Fibroblast of upper back skin (primary cell): Measurements from ENCODE around the gene TWF1.
"Not testable (repeated sequence)": the region's sequence is repeated elsewhere in the genome, so short reads cannot be mapped to it uniquely, and the experiment has no call there.

Experiments used
- DNase-seq: peaks from one replicate; pipeline ENCODE4 v3.0.0-alpha.2; 2013

Gene TWF1

DNA sequence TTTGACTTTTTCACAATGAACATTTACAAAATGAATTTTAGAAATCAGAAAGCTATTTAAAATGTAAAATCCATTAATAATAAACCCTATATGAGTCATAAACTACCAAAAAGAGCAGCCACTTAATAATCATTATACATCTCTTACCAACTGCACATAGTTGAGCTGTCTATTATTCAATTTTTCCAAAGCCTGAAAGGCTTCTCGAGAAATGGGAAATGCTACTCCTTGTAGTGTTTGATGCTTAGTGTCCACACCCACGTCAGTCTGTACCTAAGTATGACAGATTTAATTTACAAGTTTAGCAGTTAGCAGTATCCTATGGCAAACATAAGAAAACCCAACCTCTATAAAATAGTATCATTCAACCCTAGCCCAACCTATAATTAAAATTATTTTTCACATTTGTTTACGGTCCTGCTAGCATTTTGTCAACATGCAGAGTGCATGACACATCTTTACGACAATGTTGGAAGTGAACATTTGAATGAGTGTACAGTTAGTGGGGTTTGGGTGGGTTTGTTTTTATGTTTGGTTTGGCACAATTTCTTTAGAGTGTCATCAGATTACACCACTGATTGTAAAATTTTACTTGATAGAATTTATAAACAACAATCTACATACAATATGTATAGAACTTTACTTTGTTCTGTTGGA lies 8.4 kb downstream of the TWF1 start:
- no peak for DNase-seq

DNA sequence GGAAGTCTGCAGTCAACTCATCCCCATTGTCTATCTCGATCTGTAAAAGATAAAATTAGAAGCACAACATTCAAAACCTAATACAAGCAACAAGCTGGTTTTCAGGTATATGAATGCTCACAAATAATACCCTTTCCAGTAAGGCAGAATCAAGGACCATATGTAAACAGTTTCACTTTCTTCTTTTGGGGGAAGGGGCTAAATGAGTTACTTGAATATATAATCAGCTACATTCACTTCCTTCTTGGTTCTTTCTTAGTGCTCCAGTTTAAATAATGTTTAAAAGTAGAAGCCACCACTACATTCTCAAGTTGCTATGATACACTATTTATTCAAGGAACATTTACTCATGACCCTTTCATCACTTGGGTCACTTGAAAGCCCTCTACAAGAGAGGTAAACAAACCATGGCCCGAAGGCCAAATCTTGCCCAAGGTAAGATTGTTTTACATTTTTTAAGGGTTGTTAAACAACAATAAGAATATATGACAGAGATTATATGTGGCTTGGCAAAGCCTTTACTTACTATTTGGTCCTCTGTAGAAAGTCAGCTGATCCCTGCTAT lies 10.3 kb downstream of the TWF1 start:
- DNase-seq, result no peak

DNA sequence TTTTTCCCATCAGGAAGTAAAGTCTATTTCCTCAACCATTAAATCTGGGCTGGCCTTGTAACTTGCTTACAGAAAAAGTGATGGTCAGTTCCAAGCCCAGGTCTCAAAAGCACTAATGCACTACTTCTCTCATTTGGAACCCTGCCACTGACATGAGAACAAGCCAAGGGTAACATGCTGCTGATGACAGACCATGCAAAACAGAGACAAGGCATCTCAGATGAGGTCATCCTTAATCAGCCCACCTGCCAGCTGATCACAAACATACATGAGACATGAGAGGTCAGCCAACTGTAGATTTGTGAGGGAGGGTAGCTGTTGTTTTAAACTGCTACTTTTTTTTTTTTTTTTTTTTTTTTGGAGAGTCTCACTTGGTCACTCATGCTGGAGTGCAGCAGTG lies 16.2 kb downstream of the TWF1 start:
- peak; percentile 76 for DNase-seq

DNA sequence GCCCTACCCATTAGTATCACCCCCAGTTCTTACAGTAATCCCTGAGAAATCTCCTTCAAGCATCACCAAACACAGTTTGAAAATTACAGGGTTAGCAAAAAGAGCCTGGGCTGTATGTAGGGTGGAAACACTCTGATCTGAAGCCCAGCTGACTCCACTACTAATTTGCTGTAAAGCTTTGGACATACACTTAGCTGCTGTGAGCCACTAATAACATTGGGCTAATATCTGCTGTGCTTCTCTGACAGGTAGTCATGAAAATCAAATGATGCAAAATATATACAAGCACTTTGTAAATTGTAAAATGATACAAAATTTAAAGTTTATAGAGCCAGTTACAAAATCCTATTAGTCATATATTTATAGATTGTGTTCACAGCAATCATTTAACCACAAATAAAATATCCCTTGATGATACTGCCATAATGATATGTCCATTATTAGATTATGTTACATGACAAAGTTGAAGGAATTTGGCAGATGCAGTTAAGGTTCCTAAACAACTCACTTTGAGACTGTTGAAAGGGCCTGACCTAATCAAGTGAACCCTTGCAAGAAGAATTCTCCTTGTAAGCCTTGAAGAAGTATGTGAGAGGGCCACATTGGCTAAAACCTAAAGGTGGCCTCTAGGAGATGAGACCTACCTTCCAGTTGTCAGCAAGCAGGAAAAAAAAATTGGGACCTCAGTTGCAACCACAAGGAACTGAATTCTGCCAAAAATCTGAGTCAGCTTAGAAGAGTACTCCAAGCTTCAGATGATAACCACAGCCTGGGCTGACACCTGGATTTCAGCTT lies 19.0 kb downstream of the TWF1 start:
- peak; percentile 41 for DNase-seq

DNA sequence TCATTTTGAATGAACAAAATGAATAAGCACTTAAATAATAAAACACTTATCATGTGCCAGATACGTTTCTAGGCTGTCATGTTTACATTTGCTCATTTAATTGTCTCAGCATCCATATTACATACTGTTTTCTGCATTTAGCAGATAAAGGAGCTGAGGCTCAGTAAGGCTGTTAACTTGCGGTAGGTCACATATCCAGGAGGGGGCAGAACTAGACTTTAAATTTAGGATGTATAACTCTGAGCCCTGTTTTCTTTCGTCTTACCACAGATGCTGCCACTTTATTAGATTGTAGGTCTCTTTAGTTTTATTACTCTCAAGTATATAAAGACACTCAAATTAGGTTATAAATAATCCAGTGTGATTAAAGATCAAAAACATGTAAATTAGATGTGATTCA lies 29.6 kb downstream of the TWF1 start:
- peak; percentile 28 for DNase-seq

DNA sequence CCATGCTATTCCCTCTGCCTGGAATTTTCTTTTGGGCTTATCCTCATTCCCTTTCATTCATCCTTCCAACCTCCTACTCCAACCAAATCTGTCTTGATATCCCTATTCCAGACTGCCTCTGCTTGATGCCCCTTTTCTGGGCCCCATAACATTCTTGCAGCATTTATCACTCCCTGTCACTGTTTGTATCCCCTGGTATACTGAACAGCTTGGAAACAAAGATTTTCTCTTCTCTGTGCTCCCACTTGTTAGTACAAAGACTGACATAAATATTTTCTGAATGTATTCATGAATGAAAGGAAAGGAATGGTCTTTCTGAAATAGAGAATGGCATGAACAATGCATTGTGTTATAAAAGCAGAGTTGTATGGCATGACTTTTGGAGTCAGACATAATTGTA lies 39.8 kb downstream of the TWF1 start:
- peak; percentile 33 for DNase-seq

DNA sequence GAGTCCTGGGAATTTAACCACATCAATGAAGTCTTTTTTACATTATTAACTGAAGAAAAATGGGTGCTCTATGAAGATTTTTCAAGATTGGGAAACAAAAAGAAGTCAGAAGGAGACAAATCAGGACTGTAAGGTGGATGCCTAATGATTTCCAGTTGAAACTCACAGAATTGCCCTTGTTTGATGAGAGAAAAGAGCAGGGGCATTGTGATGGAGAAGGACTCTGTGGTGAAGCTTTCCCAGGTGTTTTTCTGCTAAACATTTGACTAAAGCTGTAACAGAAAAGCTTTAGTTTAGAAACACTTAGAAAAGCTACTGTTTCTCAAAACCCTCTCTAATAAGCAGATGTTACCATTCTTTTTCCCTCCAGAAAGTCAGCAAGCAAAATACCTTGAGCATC lies 41.6 kb downstream of the TWF1 start:
- no peak for DNase-seq

DNA sequence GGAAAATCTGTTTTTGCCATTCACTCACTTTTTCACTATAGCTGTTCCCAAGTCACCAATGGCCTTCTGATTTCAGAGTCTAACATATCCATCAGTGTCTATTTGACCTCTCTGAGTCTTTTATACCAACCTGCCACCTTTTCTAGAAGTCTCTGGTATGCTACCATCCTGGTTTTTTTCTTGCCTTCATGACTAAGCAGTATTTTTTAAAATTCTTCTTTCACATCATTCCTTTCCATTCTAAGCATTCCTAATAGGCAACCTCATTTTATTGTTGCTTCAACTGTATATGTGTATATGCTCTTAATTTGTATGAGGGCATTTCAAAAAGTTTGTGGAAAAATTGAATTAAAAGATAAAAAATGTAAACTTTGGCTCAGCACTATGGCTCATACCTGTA lies 42.3 kb downstream of the TWF1 start:
- DNase-seq, result no peak

DNA sequence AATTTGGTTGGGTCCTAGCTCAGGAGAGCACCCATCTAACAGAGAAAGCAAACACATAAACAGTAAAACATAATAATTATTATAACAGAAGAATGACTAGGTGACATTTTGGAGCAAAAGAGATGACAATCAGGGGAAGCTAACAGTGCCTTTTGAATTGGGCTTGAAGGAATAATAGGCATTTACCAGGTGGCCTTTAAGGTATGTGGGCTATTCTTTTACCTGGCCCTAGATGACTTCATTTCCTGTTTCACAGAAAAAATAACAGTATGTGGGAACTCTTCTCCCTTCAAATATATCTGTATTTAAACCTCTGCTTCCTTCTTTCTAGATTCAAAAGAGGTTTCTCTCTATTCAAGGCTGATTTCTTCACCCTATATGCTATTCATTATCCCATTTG lies 43.5 kb downstream of the TWF1 start:
- DNase-seq, result no peak

DNA sequence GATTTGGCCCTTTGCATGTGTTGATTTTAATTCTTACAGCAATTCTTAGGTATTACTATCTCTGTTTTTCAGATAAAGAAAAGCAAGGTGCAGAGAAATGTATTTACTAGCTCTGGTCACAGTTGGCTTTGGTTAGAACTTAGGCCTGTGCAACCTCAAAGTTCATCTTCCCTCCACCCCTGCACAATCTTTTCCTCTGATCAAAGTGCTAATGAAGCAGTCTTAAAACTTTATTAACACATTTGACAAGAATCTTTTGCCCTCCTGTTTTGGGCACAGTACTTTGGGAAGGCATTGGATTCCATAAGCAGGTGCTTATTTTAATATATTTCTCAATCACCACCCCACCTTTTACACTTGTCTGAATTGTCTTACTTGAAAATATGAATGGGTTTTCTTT lies 44.6 kb downstream of the TWF1 start:
- DNase-seq, result no peak

DNA sequence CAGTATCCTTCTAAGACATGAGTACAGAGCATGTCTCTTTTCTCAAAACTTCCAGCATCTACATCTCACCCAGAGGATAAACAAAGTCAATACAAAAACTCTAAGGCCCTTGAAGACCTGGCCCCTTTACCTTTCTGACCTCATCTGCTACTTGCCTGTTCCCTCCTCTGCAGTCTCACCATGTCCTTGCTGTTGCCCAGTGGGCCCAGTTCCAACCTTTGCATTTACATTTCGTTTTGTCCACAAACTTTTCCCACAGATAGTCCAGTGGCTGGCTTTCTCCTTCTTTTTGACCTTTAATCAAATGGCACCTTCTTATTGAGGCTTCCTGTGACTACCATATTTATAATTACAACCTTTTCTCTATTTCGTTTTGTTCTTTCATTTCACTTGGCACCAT lies 45.7 kb downstream of the TWF1 start:
- DNase-seq, result no peak

DNA sequence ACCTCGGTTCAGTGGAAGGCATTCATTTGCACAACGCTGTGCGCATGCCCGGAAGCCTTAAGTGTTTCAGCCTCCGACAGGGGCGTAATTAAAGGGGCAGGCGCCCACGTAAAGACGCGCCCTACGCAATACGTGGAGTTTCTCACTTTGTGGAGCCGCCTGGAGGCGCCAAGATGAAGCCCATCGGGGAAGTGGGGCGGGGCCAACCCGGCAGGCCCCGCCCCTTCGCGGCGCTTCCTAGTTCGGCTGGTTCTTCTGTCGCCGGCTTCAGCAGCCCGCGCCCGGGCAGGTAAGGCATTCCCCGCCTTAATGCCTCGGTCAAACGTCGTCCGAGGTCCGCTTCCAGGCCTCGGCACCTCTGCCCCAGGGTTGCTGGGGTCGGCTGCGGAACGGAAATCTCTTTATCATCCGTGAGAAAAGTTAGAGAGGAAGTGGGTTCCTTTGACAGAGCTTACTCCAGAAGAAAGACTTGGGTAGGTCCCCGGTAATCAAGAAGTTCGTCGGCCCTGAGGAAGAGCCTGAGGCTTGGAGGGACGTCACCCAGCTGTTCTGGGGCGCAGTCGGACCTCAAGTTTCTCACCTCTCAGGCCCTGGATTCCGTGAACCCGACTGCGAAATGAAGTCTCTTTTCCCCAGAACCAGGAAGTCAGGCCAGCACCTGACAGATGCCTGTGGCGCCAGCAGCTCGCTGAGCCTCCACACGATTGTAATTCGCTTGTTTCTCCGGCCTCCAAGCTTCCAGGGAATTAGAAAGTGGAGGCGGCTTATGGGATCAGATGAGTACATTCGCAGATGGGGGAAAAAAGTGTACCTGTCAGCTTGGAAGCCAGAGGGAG lies 47.2 kb downstream of the TWF1 start, which contains the start of the genes IRAK4 and PUS7L:
TSS of gene IRAK4 (plus strand) at position 224 of the 836 bp plus-strand sequence. CDS start 9,161 bp downstream, outside the sequence.
TSS of gene PUS7L (minus strand) at position 63 of the 836 bp plus-strand sequence. CDS start 3,545 bp downstream, outside the sequence.
- DNase-seq, result peak; percentile 97

DNA sequence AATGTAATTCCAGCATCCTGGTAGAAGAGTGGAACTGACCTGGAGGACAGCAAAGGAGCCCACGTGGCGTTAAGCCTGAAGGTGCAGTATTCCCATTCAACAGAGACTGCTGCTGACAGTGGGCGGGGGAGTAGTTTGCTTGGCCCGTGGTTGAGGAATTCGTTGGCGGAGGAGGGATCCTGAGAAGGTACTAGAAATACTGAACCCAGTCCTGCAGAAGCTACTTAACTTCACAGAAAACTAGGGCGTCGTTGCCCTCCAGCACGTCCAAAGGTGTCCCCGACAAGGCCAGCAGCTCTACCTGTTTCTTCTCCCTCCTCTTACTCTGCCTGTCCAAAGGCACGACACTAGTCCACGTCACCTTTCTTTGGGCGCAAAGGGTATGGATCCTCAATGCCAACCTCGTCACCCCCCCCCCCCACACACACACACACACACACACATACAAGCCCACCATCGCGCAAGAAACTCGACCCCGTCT lies 47.8 kb downstream of the TWF1 start:
- peak; percentile 19 for DNase-seq

DNA sequence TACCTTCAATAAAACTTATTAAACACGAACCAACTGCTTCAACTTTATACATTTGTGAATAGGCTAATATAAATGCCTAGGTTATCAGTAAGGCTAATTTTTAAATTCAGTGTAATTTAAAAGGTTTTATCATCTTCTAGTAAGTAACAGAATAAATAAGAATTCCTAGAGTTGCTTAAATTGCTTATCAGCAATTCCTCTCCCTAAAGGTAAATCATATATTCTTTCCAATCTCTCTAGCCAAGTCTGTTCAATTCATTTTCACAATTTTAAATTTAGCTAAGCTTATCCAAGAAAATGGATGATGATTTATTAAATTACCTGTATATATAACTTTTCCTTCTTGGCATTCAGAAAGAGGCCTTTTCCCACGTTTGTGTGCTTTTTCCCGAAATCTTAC lies 52.1 kb downstream of the TWF1 start:
- DNase-seq, result no peak

DNA sequence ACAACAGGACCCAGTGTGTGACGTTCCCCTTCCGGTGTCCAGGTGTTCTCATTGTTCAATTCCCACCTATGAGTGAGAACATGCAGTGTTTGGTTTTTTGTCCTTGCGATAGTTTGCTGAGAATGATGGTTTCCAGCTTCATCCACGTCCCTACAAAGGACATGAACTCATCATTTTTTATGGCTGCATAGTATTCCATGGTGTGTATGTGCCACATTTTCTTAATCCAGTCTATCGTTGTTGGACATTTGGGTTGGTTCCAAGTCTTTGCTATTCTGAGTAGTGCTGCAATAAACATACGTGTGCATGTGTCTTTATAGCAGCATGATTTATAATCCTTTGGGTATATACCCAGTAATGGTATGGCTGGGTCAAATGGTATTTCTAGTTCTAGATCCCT lies 54.8 kb downstream of the TWF1 start:
- not testable (repeated sequence) for DNase-seq

DNA sequence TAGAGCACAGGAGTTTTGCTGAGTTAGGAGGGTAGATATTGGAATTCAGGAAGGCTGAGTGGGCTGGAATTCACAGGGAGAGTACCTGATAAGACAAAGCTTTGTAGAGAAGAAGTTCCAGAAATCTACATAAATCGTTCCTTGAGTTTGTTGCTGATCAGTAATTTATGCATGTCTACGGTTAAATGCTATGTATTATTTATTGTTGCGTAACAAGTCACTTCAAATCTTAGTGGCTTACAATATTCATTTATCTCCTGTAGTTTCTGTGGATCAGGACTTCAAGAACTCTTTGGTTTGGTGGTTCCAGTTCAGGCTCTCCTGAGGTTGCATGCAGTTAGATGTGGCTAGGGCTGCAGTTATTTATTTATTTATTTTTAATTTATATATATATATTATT lies 55.3 kb downstream of the TWF1 start:
- DNase-seq, result no peak

DNA sequence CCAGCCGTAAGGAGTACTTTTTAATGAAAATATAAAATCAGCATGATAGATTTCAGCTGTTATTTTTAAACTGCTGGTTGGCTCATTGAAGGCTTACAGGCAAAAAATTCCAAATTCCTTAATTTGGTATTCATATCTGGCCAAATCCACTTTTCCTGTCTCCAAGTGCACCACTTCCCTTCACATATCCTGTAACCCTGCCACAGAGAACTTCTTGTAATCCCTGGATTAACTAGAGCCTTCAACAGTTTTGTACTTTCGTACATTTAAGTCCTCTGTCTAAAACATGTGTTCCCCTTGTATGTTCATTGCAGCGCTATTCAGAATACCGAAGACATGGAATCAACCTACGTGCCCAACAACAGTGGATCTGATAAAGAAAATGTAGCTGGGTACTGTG lies 57.1 kb downstream of the TWF1 start:
- no peak for DNase-seq

DNA sequence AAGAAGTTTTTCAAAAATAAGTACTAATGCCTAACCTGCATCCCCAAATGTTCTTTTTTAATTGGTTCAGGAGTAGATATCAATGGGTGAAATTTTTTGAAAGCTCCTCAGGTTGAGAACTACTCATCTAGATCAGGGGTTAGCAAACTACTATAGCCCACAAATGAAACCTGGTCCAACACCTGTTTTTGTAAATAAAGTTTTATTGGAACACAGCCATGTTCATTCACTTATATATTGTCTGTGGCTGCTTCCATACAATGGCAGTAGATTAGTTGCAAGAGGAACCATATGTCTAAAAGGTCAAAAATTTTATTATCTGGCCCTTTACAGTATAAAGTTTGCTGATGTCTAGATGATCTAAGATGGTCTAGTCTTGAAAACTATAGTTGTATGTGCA lies 61.3 kb downstream of the TWF1 start:
- DNase-seq, result no peak
